D721Med (cell line): ENCODE data around the gene RANBP3L.

Experiments
- DNase-seq: peaks from one replicate; pipeline ENCODE4 v3.0.0; 2011; ENCODE audit warnings: low spot score; ENCODE audit not compliant: insufficient read length
- FAIRE-seq: peaks from 2 replicates; lab custom pipeline; 2011; peaks lifted over from hg19 to GRCh38; lab: Jason Lieb, UNC
- TF ChIP-seq, protein P1 (sequence below): IDR thresholded peaks from 2 replicates; pipeline ENCODE4 v1.5.1; 2012; ENCODE audit warnings: mild to moderate bottlenecking, control low read depth; ENCODE audit not compliant: insufficient read depth; ENCODE audit errors: missing control alignments

Gene RANBP3L

DNA sequence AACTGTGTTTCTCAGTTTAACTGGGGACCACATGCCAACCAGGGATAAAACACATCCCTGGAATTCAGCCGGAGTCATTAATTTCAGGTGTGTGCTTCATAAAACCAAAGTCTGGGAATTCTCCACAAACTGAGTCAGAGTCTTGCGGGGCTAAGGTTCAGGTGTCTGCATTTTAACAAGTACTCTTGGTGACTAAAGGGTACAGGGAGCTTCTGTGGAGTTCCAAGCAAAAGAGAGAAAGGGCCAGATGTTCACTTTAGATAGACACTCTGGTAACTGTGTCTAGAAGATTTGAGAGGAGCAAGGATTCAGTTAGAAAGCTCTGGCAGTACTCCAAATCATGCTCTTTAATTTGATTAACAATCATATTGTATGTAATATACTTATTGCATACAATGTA, 64.0 kb downstream of the RANBP3L start:
- FAIRE-seq (no peak), DNase-seq (no peak)
- TF ChIP-seq, protein P1, sequence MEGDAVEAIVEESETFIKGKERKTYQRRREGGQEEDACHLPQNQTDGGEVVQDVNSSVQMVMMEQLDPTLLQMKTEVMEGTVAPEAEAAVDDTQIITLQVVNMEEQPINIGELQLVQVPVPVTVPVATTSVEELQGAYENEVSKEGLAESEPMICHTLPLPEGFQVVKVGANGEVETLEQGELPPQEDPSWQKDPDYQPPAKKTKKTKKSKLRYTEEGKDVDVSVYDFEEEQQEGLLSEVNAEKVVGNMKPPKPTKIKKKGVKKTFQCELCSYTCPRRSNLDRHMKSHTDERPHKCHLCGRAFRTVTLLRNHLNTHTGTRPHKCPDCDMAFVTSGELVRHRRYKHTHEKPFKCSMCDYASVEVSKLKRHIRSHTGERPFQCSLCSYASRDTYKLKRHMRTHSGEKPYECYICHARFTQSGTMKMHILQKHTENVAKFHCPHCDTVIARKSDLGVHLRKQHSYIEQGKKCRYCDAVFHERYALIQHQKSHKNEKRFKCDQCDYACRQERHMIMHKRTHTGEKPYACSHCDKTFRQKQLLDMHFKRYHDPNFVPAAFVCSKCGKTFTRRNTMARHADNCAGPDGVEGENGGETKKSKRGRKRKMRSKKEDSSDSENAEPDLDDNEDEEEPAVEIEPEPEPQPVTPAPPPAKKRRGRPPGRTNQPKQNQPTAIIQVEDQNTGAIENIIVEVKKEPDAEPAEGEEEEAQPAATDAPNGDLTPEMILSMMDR: no peak

DNA sequence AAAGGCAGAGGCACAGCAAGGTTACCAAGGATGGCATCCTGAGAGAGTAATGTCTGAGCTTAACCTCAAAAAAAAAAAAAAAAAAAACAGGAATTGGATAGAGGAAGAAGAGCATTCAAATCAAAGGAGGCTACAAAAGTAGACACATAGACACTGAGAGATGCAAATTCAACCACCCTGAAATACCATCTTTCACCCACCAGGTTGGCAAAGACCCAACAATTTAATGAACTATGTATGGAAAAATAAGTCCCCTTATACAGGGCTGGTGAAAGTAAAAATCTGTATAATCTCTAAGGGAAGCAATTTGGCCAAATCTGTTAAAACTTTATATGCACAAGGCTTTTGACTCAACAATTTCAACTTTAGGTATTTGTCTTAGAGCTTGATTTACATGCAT, 64.9 kb downstream of the RANBP3L start:
- TF ChIP-seq, protein P1: no peak
- FAIRE-seq (no peak), DNase-seq (no peak)

DNA sequence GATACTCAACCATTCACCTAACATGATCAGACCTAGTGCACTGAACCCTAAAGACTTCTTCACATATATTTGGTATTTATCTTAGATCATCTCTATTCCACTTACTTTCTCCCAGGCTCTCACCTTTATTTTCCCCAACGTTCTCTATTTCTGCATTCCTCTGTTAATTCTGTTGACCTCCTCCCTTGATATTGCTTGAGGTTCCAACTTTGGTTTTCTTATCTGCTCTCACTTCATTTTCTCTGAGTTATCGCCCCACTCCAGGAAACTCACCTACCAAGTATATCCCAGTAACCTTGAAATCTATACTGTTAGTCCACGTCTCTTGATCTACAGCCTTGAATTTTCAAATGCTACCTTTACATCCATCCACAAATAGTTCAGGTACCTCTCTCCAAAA, 69.2 kb downstream of the RANBP3L start:
- FAIRE-seq: no peak
- DNase-seq: no peak
- TF ChIP-seq, protein P1: no peak

DNA sequence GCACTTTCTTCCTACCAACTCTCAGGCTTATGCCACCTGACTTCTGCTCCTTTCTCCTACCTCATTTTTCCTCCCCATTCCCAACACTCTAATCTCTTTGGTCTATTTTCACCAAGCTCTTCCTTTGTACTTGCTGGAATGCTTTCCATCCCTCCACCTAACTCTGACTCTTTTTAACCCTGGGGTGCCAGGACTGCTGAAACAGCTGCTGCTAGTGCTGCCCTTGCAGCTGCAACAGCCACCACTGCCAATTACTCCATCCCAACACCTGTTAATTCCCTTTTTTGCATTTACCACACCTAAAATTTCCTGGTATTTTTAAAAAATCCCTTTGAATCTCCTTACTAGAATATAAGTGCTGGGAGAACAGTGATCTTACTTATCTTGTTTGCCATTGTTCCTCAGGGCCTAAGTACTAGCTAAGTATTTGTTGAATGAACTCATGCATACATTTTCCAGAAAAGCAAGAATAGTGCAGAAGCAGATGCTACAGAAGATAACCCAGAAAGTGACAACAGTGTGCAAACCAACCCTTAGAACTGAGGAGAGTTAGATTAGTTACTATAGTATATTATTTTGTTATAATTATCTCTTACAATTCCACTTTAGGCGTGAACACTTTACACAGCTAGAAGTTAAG, 71.4 kb downstream of the RANBP3L start:
- TF ChIP-seq, protein P1: no peak
- no peak for FAIRE-seq
- no peak for DNase-seq

DNA sequence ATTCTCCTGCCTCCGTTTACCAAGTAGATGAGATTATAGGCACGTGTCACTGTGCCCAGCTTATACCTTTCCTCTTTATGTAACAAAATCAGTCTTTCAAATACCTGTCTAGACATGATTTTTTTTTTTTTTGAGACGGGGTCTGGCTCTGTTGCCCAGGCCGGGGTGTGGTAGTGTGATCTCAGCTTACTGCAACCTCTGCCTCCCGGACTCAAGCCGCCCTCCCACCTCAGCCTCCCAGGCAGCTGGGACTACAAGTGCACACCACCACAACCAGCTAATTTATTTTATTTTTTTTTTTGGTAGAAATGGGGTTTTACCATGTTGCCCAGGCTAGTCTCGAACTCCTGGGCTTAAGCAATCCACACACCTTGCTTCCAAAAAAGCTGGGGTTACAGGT, 73.2 kb downstream of the RANBP3L start:
- DNase-seq: no peak
- TF ChIP-seq, protein P1: no peak
- FAIRE-seq: no peak

DNA sequence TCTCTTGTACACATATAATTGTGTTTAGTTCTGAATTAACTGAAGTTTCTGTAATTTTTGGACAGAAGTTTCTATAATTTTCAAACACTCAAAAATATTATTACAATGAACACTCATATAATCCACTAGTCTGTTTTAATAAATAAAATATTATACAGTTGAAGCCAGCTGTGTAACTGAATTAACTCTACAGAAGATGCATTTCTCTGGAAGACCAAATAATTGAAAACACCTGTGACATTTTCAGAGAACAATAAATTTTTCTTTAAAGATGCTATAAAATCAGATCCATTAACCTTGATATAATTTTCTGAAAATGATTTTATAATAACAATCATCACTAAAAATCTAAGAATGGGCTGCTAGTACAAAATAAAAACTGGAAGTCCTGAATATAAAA, 74.7 kb downstream of the RANBP3L start:
- TF ChIP-seq, protein P1: no peak
- DNase-seq (no peak), FAIRE-seq (no peak)

DNA sequence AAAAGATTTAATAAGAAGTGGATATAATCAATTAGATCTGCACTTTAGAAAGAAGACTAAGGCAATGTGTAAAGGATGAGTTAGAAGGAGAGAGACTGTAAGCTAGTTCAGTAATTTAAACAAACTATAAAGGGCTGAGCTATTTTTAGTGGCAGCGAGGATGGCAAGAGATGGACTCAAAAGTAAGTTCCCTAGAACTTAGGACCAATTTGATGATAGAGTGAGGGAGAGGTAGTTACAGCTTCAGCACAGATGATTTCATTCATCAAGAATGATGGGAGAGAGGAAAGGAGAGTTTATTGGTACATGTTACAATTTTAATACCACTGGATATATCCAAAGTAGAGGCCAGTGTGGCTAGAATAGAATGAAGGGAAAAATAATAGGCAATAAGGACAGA, 79.1 kb downstream of the RANBP3L start:
- no peak for FAIRE-seq
- TF ChIP-seq, protein P1: no peak
- no peak for DNase-seq
